Prostate gland (tissue), 2 donors: ENCODE results near the gene PATE3.

Source experiments
- POLR2A ChIP-seq: fragments of 450-650 bp; IDR thresholded peaks from one replicate; pipeline ENCODE4 v1.6.1; 2016; ENCODE audit warnings: antibody characterized with exemption, mild to moderate bottlenecking
- POLR2AphosphoS5 ChIP-seq: sonication (generic); formaldehyde crosslinking; IDR thresholded peaks from one replicate; pipeline ENCODE4 v1.6.1; 2017; ENCODE audit warnings: antibody characterized with exemption
- TF ChIP-seq, protein P1 (sequence below), 4 experiments: fragments of 200-600 bp in 2 of 4; fragments of 450-650 bp in 2 of 4; sonication (generic) in 2 of 4; IDR thresholded peaks; 1 replicate in 3 of 4; 2 replicates in 1 of 4; pipeline ENCODE4 v1.5.1; 2016 to 2019; ENCODE audit warnings: antibody characterized with exemption in 4 of 4, mild to moderate bottlenecking in 2 of 4, moderate library complexity in 2 of 4

DNA sequence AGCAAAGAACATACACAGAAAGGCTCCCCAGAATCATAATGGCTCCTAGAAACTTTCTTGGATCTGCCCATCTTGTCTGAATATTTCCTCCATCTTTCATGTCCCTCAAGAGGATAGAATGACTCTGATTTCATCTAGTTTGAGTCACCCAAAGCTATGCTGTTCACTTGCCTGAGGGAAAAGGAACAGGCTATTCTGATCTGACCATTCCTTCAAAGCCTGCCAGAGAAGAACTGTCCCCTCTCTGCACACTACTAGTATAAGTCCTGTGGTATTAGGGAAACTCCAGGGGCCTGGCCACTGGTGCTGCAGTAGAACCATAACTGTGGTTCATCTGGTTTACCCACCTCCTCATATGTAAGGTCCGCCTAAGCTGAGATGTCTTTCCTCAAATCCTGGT, 44.2 kb upstream of the PATE3 start:
- TF ChIP-seq, protein P1, sequence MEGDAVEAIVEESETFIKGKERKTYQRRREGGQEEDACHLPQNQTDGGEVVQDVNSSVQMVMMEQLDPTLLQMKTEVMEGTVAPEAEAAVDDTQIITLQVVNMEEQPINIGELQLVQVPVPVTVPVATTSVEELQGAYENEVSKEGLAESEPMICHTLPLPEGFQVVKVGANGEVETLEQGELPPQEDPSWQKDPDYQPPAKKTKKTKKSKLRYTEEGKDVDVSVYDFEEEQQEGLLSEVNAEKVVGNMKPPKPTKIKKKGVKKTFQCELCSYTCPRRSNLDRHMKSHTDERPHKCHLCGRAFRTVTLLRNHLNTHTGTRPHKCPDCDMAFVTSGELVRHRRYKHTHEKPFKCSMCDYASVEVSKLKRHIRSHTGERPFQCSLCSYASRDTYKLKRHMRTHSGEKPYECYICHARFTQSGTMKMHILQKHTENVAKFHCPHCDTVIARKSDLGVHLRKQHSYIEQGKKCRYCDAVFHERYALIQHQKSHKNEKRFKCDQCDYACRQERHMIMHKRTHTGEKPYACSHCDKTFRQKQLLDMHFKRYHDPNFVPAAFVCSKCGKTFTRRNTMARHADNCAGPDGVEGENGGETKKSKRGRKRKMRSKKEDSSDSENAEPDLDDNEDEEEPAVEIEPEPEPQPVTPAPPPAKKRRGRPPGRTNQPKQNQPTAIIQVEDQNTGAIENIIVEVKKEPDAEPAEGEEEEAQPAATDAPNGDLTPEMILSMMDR (IDR thresholded peaks at IDR 0.05) = no peak
- TF ChIP-seq POLR2A (no peak), POLR2AphosphoS5 (no peak)
